PC-9 (cell line): ENCODE results near the gene MYL12A. TPM values are rescaled to one million over a fixed set of nuclear protein-coding genes. Genes with fewer than 3 reads are reported as not detected.

Source experiments
- BruUV-seq: library from RNA; stranded (reverse); fragments of 400-500 nt; replicated peaks from 2 replicates; lab custom pipeline; 2021; lab: Mats Ljungman, UMichigan
- CTCF ChIA-PET: fragments of 300-600 bp; sonication (Branson Sonifier 250); formaldehyde crosslinking; loops from one replicate; lab custom pipeline; 2022; ENCODE audit warnings: antibody characterized with exemption; lab: Charles Lee
- POLR2A ChIA-PET: fragments of 300-600 bp; sonication (Branson Sonifier 250); formaldehyde crosslinking; loops from one replicate; lab custom pipeline; 2022; ENCODE audit warnings: antibody characterized with exemption; ENCODE audit not compliant: unreplicated experiment; lab: Charles Lee
- DNase-seq, 2 experiments: peaks; one replicate each; pipeline versions ENCODE4 v3.0.0 to v3.0.0-alpha.2; 2015 to 2022; ENCODE audit warnings: mixed read lengths in 1 of 2
- H2AFZ ChIP-seq: fragments of 200-600 bp; sonication (generic); 2 replicates; pipeline ENCODE4 v1.8.1; 2017; ENCODE audit warnings: antibody characterized with exemption
- H3F3A ChIP-seq: fragments of 200-600 bp; sonication (generic); 2 replicates; pipeline ENCODE4 v1.8.1; 2017; ENCODE audit warnings: antibody characterized with exemption, mild to moderate bottlenecking, low read depth; ENCODE audit not compliant: insufficient read depth
- H3K27ac ChIP-seq: fragments of 200-600 bp; sonication (generic); 2 replicates; pipeline ENCODE4 v1.6.1; 2016; ENCODE audit warnings: mixed run types
- H3K27me3 ChIP-seq: fragments of 200-600 bp; sonication (generic); 2 replicates; pipeline ENCODE4 v1.6.1; 2016; ENCODE audit warnings: low read depth, mixed run types; ENCODE audit not compliant: insufficient read depth
- H3K36me3 ChIP-seq: fragments of 200-600 bp; sonication (generic); 2 replicates; pipeline ENCODE4 v1.6.1; 2016; ENCODE audit warnings: low read depth, mixed run types
- H3K4me1 ChIP-seq: fragments of 200-600 bp; sonication (generic); replicated peaks from 2 replicates; pipeline ENCODE4 v1.6.1; 2016; ENCODE audit warnings: mixed run types; ENCODE audit not compliant: insufficient read depth
- H3K4me2 ChIP-seq: fragments of 200-600 bp; sonication (generic); 2 replicates; pipeline ENCODE4 v1.6.1; 2017; ENCODE audit warnings: mixed run types
- H3K4me3 ChIP-seq: fragments of 200-600 bp; sonication (generic); 2 replicates; pipeline ENCODE4 v1.6.1; 2016; ENCODE audit warnings: mixed run types
- H3K79me2 ChIP-seq: fragments of 200-600 bp; sonication (generic); 2 replicates; pipeline ENCODE4 v1.6.1; 2017; ENCODE audit warnings: low read depth, mixed run types
- H3K9me2 ChIP-seq: fragments of 200-600 bp; sonication (generic); 2 replicates; pipeline ENCODE4 v1.8.1; 2017; ENCODE audit warnings: mild to moderate bottlenecking; ENCODE audit not compliant: insufficient read depth
- H3K9me3 ChIP-seq: fragments of 200-600 bp; sonication (generic); 2 replicates; pipeline ENCODE4 v1.8.1; 2016; ENCODE audit warnings: low read depth; ENCODE audit not compliant: insufficient read depth
- H4K20me1 ChIP-seq: fragments of 200-600 bp; sonication (generic); 2 replicates; pipeline ENCODE4 v1.8.1; 2017; ENCODE audit not compliant: insufficient read depth
- CTCF ChIP-seq: fragments of 200-600 bp; sonication (generic); conservative IDR thresholded peaks from 2 replicates; pipeline ENCODE4 v1.6.1; 2017; ENCODE audit warnings: mixed run types, antibody characterized with exemption, mild to moderate bottlenecking, moderate library complexity
- EZH2 ChIP-seq: fragments of 200-600 bp; sonication (generic); IDR thresholded peaks from 2 replicates; pipeline ENCODE4 v1.8.0; 2017; ENCODE audit warnings: antibody characterized with exemption, low read depth
- intact Hi-C: fragments of 100-400 bp; cut with micrococcal nuclease; formaldehyde crosslinking; loops from one replicate; pipeline ENCODE4 v1.10.0; 2022; ENCODE audit not compliant: unreplicated experiment
- total RNA-seq: library from RNA; stranded (reverse); gene quantifications from 2 replicates; pipeline ENCODE4 v1.2.3, GENCODE V29; 2021

The MYL12A gene
- total RNA-seq, 1 experiment from 2014 or later = 532 TPM

GRCh38 chr18:3235846-3236245 is 11.8 kb upstream of the MYL12A start:
- TF ChIP-seq EZH2 (no peak), CTCF (no peak)
- Histone ChIP-seq H4K20me1 (no peaks in the 10 kb centered on the region), H2AFZ (no peak overlapping the region), H3K4me3 (no peak overlapping the region), H3K9me3 (no peaks in the 10 kb centered on the region), H3K27me3 (no peaks in the 10 kb centered on the region), H3K27ac (peak overlapping the region; percentile 27; the same call in 1 of the 2 replicates), H3F3A (peaks cover 16% of the 10 kb centered on the region; the same call in 1 of the 2 replicates), H3K9me2 (no peaks in the 10 kb centered on the region), H3K4me2 (peak overlapping the region; percentile 56), H3K4me1 (peaks cover 20% of the 10 kb centered on the region), H3K79me2 (no peaks in the 10 kb centered on the region), H3K36me3 (no peaks in the 10 kb centered on the region)
- CTCF ChIA-PET = no interaction called here
- no TSS peak for BruUV-seq
- DNase-seq = no peak
- intact Hi-C loops = no loop called here
- POLR2A ChIA-PET = no interaction called here

- Histone ChIP-seq H3K9me3 (no peaks in the 10 kb centered on the region), H3K9me2 (no peaks in the 10 kb centered on the region), H3K79me2 (no peaks in the 10 kb centered on the region), H3K36me3 (no peaks in the 10 kb centered on the region), H3K4me1 (peaks cover 20% of the 10 kb centered on the region), H3K4me2 (peak overlapping the region; percentile 56), H4K20me1 (no peaks in the 10 kb centered on the region), H3K4me3 (no peak overlapping the region), H2AFZ (no peak overlapping the region), H3F3A (peaks cover 16% of the 10 kb centered on the region; the same call in 1 of the 2 replicates), H3K27ac (peak overlapping the region; percentile 27; the same call in 1 of the 2 replicates), H3K27me3 (no peaks in the 10 kb centered on the region)
- CTCF ChIA-PET = no interaction called here
- peak in 1 of 2 experiments; percentile 84 for DNase-seq
- no peak for TF ChIP-seq EZH2
- no peak for TF ChIP-seq CTCF
- no TSS peak for BruUV-seq
- POLR2A ChIA-PET = no interaction called here
- intact Hi-C loops = no loop called here
Observed at GRCh38 chr18:3236470-3236869, 11.1 kb upstream of the MYL12A start.

- Histone ChIP-seq H3K4me3 (no peak overlapping the region), H3K4me2 (no peak overlapping the region), H3K79me2 (no peaks in the 10 kb centered on the region), H3F3A (peaks cover 16% of the 10 kb centered on the region; the same call in 1 of the 2 replicates), H4K20me1 (no peaks in the 10 kb centered on the region), H3K9me3 (no peaks in the 10 kb centered on the region), H2AFZ (no peak overlapping the region), H3K27me3 (no peaks in the 10 kb centered on the region), H3K9me2 (no peaks in the 10 kb centered on the region), H3K36me3 (no peaks in the 10 kb centered on the region), H3K4me1 (peaks cover 20% of the 10 kb centered on the region), H3K27ac (no peak overlapping the region)
- intact Hi-C loops = no loop called here
- ChIA-PET POLR2A (no interaction called here), CTCF (no interaction called here)
- no peak for DNase-seq
- BruUV-seq = no TSS peak
- TF ChIP-seq EZH2 (no peak), CTCF (0 out of 2 replicates have a peak, but pooled peaks have one; percentile 29)
Observed at GRCh38 chr18:3238742-3239141, 8.9 kb upstream of the MYL12A start.
